MM.1S (cell line): ENCODE results near the gene DNASE1L3.

Experiments used
- DNase-seq: peaks from one replicate; pipeline ENCODE4 v3.0.0-alpha.2; 2015
- H2AFZ ChIP-seq: fragments of 300-600 bp; sonication (generic); 2 replicates; pipeline ENCODE4 v1.6.0; 2016; ENCODE audit warnings: antibody characterized with exemption, low read length
- H3F3A ChIP-seq: fragments of 300-600 bp; sonication (generic); 2 replicates; pipeline ENCODE4 v1.6.1; 2016; ENCODE audit warnings: mild to moderate bottlenecking, antibody characterized with exemption, low read length, moderate library complexity, mixed read lengths; ENCODE audit not compliant: insufficient read depth
- H3K27ac ChIP-seq: fragments of 300-600 bp; sonication (generic); 2 replicates; pipeline ENCODE4 v1.5.1; 2016; ENCODE audit warnings: mild to moderate bottlenecking, low read length
- H3K27me3 ChIP-seq: fragments of 300-600 bp; sonication (generic); replicated peaks from 2 replicates; pipeline ENCODE4 v1.6.0; 2016; ENCODE audit warnings: low read length; ENCODE audit not compliant: insufficient read depth
- H3K36me3 ChIP-seq: fragments of 300-600 bp; sonication (generic); replicated peaks from 2 replicates; pipeline ENCODE4 v1.6.1; 2016; ENCODE audit warnings: mild to moderate bottlenecking, low read length, mixed read lengths; ENCODE audit not compliant: insufficient read depth
- H3K4me1 ChIP-seq: fragments of 300-600 bp; sonication (generic); 2 replicates; pipeline ENCODE4 v1.6.1; 2016; ENCODE audit warnings: low read length, mixed read lengths
- H3K4me2 ChIP-seq: fragments of 300-600 bp; sonication (generic); 2 replicates; pipeline ENCODE4 v1.6.0; 2016; ENCODE audit warnings: low read depth, low read length
- H3K4me3 ChIP-seq: fragments of 300-600 bp; sonication (generic); 2 replicates; pipeline ENCODE4 v1.5.1; 2016; ENCODE audit warnings: low read length, mixed read lengths
- H3K79me2 ChIP-seq: fragments of 300-600 bp; sonication (generic); 2 replicates; pipeline ENCODE4 v1.6.1; 2016; ENCODE audit warnings: mixed run types, low read length, mixed read lengths
- H3K9ac ChIP-seq: fragments of 300-600 bp; sonication (generic); 2 replicates; pipeline ENCODE4 v1.6.1; 2016; ENCODE audit warnings: low read length, mixed read lengths
- H3K9me2 ChIP-seq: fragments of 300-600 bp; sonication (generic); replicated peaks from 2 replicates; pipeline ENCODE4 v1.6.1; 2016; ENCODE audit warnings: mild to moderate bottlenecking, low read length, mixed read lengths; ENCODE audit not compliant: insufficient read depth
- H3K9me3 ChIP-seq: fragments of 300-600 bp; sonication (generic); replicated peaks from 2 replicates; pipeline ENCODE4 v1.6.1; 2016; ENCODE audit warnings: mild to moderate bottlenecking, low read length, mixed read lengths; ENCODE audit not compliant: insufficient read depth
- H4K20me1 ChIP-seq: fragments of 300-600 bp; sonication (generic); 2 replicates; pipeline ENCODE4 v1.6.1; 2016; ENCODE audit warnings: mild to moderate bottlenecking, low read length, moderate library complexity, mixed read lengths; ENCODE audit not compliant: insufficient read depth
- CTCF ChIP-seq: fragments of 300-600 bp; sonication (generic); IDR thresholded peaks from 2 replicates; pipeline ENCODE4 v1.5.1; 2016; ENCODE audit warnings: antibody characterized with exemption, low read length, mixed read lengths
- EZH2 ChIP-seq: fragments of 300-600 bp; sonication (generic); optimal IDR thresholded peaks from 2 replicates; pipeline ENCODE3; 2017; ENCODE audit warnings: low read depth, mild to moderate bottlenecking, antibody characterized with exemption, low read length, mixed read lengths
- EZH2phosphoT487 ChIP-seq: fragments of 300-600 bp; sonication (generic); IDR thresholded peaks from 2 replicates; pipeline ENCODE4 v1.6.1; 2018; ENCODE audit warnings: antibody characterized with exemption, low read length

DNASE1L3 gene

GRCh38 chr3:58150810-58151199, 60.0 kb downstream of the DNASE1L3 start:
- H3K4me2 ChIP-seq = no peak overlapping the region
- H3F3A ChIP-seq = no peaks in the 10 kb centered on the region
- H3K9me2 ChIP-seq = no peaks in the 10 kb centered on the region
- TF ChIP-seq EZH2phosphoT487 (no peak), CTCF (no peak), EZH2 (no peak)
- H3K4me1 ChIP-seq = no peaks in the 10 kb centered on the region
- H3K9ac ChIP-seq = no peak overlapping the region
- H3K4me3 ChIP-seq = no peak overlapping the region
- no peaks in the 10 kb centered on the region for H3K27me3 ChIP-seq
- H3K79me2 ChIP-seq = no peaks in the 10 kb centered on the region
- H3K36me3 ChIP-seq = no peaks in the 10 kb centered on the region
- DNase-seq = no peak
- no peaks in the 10 kb centered on the region for H3K9me3 ChIP-seq
- no peak overlapping the region for H2AFZ ChIP-seq
- H3K27ac ChIP-seq = no peak overlapping the region
- no peaks in the 10 kb centered on the region for H4K20me1 ChIP-seq

DNA sequence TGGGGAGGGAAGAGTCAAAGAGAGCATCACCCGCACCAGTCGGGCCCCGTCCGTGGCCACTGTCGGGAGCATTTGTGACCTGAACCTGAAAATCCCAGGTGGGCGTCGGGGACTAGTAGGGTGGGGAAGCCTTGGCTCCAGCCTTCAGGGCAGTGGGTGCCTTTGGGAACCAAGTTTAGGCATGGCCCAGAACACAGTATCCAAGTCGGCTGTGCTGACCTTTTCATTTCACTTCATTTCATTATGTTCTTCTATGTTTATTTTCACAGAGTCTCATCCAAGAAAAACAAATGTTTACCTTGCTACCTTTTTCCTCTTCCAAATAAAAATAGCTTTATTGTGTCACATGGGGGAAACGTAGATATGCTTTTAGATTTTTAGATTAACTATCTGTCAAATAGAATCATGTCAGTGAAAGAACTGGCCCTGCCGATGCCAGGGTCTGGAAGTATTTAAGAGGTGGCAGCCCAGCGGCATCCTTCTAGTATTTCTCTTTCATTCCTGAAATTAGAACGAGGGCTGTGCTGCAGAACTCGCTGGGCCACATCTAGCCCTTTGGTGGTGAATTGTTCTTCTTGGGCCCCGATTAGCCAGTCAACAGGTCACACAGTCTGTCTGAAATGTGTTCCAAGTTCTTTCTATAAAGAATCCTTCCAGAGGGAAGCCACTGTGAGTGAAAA, 60.5 kb downstream of the DNASE1L3 start:
- H3K36me3 ChIP-seq = no peaks in the 10 kb centered on the region
- no peaks in the 10 kb centered on the region for H4K20me1 ChIP-seq
- no peaks in the 10 kb centered on the region for H3K9me3 ChIP-seq
- H2AFZ ChIP-seq = no peak overlapping the region
- H3K79me2 ChIP-seq = no peaks in the 10 kb centered on the region
- no peak overlapping the region for H3K4me3 ChIP-seq
- TF ChIP-seq EZH2 (no peak), EZH2phosphoT487 (no peak), CTCF (no peak)
- H3K9me2 ChIP-seq = no peaks in the 10 kb centered on the region
- H3K4me2 ChIP-seq = no peak overlapping the region
- H3F3A ChIP-seq = no peaks in the 10 kb centered on the region
- no peak overlapping the region for H3K9ac ChIP-seq
- no peak overlapping the region for H3K27ac ChIP-seq
- no peaks in the 10 kb centered on the region for H3K27me3 ChIP-seq
- H3K4me1 ChIP-seq = no peaks in the 10 kb centered on the region
- no peak for DNase-seq

DNA sequence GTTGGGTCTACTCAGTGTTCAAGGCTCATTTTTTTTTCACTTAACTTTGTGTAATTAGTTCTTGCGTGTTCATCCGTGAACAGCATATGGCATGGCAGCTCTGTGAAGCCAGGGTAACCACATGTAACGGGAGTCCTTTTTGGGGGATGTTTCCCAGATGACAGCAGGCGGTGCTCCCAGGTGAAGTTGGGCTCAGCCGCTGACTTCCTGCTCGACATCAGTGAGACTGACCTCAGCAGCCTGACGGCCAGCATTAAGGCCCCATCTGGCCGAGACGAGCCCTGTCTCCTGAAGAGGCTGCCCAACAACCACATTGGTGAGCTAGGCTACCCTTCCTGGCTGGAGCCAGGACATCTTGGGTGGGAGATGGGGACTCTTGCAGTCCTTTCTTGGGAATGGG, 62.7 kb downstream of the DNASE1L3 start:
- Histone ChIP-seq H3K27me3 (no peaks in the 10 kb centered on the region), H3K79me2 (no peaks in the 10 kb centered on the region), H4K20me1 (no peaks in the 10 kb centered on the region), H3F3A (no peaks in the 10 kb centered on the region), H3K9me2 (no peaks in the 10 kb centered on the region), H3K4me3 (no peak overlapping the region), H3K9ac (no peak overlapping the region), H3K4me1 (no peaks in the 10 kb centered on the region), H3K27ac (no peak overlapping the region), H3K4me2 (no peak overlapping the region), H3K36me3 (no peaks in the 10 kb centered on the region), H2AFZ (no peak overlapping the region), H3K9me3 (no peaks in the 10 kb centered on the region)
- DNase-seq = no peak
- TF ChIP-seq EZH2 (no peak), EZH2phosphoT487 (no peak)
